Skin of body (tissue), 2 donors: Measurements from ENCODE around the gene SYVN1. TPM values are rescaled to one million over a fixed set of nuclear protein-coding genes. Genes with fewer than 3 reads are reported as not detected.
"Not testable (repeated sequence)": the region's sequence is repeated elsewhere in the genome, so short reads cannot be mapped to it uniquely, and the experiment has no call there.

Experiments used
- DNase-seq: peaks from one replicate; lab custom pipeline; 2025; lab: John Stamatoyannopoulos, UW
- total RNA-seq: library from RNA; depleted of rRNA; stranded (reverse); fragments of >200 nt; gene quantifications from one replicate; pipeline ENCODE4 v1.2.3, GENCODE V29; 2014

Gene SYVN1
- total RNA-seq, 1 donor from 2014 or later, result 12.0 TPM

GRCh38 chr11:65127473-65128181 lies 6.7 kb downstream of the SYVN1 start:
- no peak for DNase-seq

- no peak for DNase-seq
Observed at GRCh38 chr11:65126624-65127274, 7.6 kb downstream of the SYVN1 start.

GRCh38 chr11:65125197-65126056 lies 8.9 kb downstream of the SYVN1 start:
- DNase-seq, result no peak

- no peak for DNase-seq
Observed at GRCh38 chr11:65124480-65125196, 9.7 kb downstream of the SYVN1 start.

DNA sequence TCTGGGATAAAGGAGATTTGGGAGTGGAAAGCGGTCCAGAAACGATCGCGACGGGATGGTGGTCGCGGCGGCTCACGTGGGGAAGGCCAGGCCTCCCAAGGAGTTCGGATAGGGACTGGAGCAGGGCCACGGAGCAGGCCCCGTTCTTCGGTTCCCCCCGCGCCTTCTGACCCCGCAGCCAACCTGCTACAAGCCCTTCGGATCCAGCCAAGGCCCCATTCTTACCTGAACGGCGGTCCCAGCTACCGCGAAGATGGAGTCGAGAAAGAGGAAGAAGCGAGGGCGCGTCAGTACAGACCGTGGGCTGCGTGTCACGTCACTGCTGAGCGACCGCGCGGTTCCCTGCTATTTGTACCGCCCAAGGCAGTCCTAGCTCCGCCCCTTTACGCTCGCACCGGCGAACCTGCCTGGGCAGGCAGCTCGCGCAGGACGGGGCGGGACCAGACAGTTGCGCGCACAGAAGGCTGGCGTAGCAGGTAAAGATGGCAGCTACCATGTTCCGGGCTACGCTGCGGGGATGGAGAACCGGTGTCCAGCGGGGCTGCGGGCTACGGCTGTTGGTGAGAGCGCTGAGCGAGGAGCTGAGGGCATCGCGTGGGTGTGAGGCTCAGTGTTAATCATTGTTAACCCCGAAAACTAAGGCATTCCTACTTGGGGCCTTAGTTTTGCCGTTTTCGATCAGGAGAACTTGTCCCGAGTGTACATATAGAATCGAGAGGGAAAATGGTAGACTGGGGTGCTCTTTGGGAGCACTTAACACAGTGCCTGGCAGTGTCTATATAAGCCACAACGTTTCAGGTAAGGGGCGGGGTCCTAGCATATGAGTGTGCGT lies 12.2 kb downstream of the SYVN1 start, which contains the start of the genes FAU and MRPL49:
FAU (minus strand) TSS at position 270 of the 832 bp plus-strand sequence. CDS start 321 bp downstream, outside the sequence.
MRPL49 (plus strand) TSS at position 457 of the 832 bp plus-strand sequence; CDS start at position 483, 26 bp downstream.
- peak; percentile 95 for DNase-seq

DNA sequence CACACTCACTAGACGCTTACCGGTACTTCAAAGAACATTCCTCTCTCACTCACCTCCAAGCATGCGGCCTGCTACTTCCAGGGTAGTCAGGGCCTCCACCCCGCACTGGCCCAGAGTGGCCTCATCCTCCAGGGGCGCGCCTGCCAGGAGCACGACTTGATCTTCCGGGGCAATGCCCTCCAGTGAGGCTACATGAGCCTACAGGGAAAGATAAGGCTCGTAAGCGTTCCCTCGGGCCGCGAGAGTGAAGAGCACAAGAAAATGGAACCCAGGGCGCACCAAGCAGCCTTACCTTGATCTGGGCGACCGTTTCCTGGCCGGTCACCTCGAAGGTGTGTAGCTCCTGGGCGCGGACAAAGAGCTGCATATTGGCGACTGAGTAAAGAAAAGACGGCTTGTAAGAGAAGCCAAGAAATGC lies 12.9 kb downstream of the SYVN1 start:
- no peak for DNase-seq

- DNase-seq, result no peak
Observed at GRCh38 chr11:65120831-65121230, 13.5 kb downstream of the SYVN1 start.

DNA sequence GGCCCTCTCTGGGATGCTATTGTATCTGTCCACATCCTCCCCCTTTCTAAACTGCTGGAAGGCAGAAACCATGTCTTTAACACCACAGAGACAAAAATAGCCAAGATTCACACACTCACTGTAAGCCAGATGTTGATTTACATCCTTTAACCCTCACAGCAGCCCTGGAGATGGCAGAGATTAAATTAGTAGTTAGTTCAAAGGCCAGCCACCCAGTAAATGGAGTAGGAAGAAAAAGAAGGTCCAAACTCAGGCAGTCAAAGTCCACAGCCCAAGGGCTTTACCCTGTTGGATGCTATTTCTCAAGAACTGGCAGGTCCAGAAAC lies 14.7 kb downstream of the SYVN1 start:
- no peak for DNase-seq

DNA sequence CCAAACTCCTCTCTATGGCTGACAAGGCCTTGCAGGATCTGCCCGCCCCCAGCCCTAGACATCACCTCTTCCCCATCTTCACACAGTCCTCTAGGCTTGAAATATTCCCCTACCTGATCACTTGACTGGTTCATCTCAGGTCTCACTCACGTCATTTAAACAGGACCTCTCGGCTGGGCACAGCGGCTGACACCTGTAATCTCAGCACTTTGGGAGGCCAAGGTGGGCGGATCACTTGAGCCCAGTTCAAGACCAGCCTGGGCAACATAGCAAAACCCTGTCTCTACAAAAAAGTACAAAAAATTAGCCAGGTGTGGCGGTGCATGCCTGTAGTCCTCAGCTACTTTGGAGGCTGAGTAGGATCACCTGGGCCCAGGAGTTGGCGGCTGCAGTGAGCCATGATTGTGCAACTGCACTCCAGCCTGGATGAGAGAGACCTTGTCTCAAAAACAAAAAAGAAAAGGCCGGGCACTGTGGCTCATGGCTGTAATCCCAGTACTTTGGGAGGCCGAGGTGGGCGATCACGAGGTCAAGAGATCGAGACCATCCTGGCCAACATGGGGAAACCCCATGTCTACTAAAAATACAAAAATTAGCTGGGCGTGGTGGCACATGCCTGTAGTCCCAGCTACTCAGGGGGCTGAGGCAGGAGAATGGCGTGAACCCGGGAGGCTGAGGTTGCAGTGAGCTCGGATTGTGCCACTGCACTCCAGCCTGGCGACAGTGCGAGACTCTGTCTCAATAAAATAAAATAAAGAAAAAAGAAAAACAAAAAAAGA lies 15.2 kb downstream of the SYVN1 start:
- DNase-seq, result not testable (repeated sequence)

GRCh38 chr11:65118097-65118837 lies 16.1 kb downstream of the SYVN1 start:
- no peak for DNase-seq

DNA sequence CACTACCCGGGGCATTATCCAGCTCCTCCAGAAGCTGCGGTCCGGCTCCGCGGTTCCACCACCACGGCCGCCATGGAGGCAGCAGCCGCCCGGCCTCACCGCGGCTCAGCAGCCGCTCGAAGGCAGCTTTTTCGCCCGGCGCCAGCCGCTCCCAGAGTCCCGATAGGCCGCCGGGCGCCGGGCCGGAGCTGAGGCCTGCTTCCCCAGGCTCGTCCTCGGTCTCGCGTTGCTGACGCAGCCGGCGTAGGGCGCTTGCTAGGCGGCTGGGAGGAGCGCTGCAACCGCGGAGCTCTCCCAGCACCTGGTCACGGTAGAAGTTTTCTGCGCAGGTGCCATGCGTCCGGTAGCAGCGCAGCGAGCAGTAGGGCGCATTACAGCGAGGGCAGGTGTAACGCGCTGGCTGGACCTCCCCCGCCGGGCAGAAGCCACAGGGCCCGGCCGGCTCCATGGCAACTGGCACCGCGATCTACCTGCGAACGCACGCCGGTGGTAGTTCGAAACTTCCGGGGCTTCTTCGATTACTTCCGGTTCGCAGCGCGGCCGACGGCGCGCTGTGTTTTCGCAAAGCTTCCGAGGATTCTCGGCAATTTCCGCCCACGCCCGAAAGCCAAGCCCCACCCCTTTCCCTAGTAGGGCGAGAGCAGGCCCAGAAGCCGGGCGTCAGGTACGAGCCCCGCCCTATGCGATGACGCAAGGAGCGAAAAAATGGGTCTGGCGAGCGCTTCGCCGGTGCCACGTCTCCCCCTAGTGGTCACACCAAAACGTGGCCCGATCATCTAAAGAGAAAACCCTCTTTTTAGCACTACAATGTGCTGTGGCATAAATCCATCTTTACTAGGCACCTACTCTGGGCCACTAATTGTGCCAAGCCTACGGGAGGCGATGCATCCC lies 16.9 kb downstream of the SYVN1 start, which contains the start of gene ZNHIT2:
ZNHIT2 (minus strand) TSS at position 496 of the 891 bp plus-strand sequence; CDS start at position 448, 48 bp downstream.
- DNase-seq, result peak; percentile 98

DNA sequence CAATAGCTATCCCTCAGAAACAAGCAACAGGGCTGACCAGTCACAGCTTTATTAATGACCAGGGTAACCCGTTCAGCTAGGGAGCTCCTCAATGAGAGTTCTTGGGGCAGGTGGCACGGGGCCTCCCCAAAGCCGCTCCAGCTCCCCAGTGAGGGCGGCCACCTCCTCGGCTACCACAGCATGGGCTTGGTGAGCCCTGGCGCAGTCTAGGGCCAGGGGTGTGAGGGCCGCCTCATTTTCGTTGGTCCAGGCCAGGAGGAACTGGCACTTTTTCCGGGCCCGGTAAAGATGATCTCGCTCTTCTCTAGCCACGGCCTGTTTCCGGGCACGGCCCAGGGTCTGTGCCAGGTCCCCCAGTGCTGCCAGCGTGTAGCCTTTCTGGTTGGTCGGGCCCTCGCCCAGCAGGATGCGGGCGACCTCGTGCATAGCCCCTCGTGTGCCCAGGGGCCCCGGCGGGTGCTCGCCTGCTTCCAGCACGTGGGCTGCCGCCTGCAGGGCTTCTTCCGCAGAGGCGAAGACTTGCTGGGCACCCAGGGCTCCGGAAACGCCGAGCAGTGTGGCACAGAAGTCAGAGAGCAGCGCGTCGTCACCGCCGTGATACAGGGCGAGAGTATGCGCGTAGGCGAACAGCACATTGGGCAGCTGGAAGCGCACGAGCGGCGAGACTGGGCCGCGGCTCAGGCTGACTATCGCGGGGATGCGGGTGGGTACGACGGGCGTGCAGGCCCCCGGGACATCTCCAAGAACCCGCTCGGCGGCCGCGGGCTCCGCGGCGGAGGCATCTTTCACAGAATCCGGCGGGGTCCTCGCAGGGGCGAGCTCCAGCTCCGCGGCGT lies 17.7 kb downstream of the SYVN1 start:
- no peak for DNase-seq

- no peak for DNase-seq
Observed at GRCh38 chr11:65115361-65116082, 18.8 kb downstream of the SYVN1 start.

DNA sequence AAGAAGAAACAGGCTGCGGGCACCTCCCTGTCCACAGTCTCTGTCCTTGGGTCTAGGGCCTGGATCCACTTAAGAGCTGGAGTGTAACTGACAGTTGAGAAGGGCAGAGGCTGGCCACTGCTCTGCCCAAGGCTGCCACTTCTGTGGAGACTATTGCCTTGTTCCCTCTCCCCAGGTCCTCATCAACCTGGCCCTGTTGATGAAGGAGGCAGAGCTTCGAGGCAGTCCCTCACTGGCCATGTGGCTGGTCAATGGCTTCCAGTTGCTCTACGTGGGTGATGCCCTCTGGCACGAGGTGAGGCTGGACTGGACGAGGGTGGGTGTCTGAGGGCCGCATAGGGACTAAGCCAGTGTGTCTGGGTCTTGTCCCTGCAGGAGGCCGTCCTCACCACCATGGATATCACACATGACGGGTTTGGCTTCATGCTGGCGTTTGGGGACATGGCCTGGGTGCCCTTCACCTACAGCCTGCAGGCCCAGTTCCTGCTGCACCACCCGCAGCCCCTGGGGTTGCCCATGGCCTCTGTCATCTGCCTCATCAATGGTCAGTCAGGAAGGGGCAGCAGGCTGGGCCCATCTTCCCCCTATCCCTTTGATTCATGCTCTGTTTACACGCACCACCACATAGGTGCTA lies 19.7 kb downstream of the SYVN1 start:
- DNase-seq, result no peak

- DNase-seq, result no peak
Observed at GRCh38 chr11:65113839-65114238, 20.5 kb downstream of the SYVN1 start.

DNA sequence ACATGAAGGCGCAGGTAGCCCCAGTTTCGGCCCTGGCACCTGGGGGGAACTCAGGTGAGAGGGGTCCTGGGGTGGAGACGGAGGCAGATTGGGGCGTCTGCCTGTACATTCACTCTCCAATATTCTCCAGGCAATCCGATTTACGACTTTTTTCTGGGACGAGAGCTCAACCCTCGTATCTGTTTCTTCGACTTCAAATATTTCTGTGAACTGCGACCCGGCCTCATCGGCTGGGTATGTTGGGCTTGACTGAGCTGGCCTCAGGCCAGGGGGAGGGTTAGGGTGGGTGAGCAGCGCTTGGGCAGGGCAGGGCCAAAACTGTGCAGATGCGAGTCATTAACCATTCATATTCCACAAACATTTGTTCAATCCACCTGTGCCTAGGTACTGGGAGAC lies 21.0 kb downstream of the SYVN1 start:
- no peak for DNase-seq
